Spleen (tissue), 7 donors: ENCODE measurements around the gene RAMP1.

ENCODE experiments used
- CTCF ChIP-seq, 11 experiments: fragments of 200-600 bp in 7 of 11; fragments of 450-650 bp in 4 of 11; sonication (generic) in 4 of 11; IDR thresholded peaks in 8 of 11; conservative IDR thresholded peaks in 3 of 11; 1 replicate in 7 of 11; 2 replicates in 4 of 11; pipeline versions ENCODE4 v1.4.0 to v1.8.0; 2016 to 2021; ENCODE audit warnings: antibody characterized with exemption in 11 of 11, inconsistent platforms in 4 of 11, mild to moderate bottlenecking in 1 of 11
- POLR2A ChIP-seq, 3 donors: fragments of 450-650 bp; IDR thresholded peaks; one replicate each; pipeline ENCODE4 v1.5.1; 2017; ENCODE audit warnings: antibody characterized with exemption in 3 of 3, mild to moderate bottlenecking in 1 of 3
- donor health status: DM: no; HTN: no; CAD: no; lungs with moderate emphysema.
- donor health status: DM: no; HTN: no; CAD: no.
- donor health status: DM: no; HTN: no; CAD: no.

DNA sequence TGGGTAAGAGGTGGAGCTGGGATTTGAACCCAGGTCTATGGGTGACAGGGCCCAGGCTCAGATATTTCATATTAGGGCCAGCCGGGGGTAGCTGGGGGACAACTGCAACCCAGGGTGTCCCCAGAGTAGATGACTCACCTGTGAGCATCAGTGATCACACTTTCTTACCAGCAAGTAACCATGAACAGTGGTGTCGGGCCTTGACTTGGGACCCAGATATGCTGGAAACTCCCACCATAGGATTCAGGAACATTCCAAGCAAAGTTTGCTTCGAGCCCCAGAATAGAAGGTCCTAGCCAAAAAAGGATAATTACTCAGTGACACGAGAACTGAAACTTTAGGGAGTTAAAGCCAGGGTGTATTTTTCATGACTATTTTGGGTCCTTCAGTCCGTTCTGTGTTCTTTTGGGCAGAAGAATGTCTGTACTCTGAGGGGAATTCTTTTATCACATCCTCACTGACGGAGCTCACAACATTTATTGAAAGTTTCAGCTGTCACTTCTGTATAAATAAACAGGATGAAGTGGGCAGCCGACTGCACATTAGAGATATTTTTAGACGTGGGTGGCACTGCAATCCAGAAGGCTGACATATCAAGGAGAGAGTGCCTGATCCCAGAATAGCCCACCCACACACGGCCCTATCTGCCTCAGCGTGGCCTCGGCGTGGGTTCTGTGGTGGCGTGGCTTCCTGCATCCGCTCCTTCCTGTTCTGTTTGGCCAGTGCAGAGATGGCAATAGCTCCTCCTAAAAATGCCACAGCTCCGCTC, 45.6 kb downstream of the RAMP1 start:
- TF ChIP-seq POLR2A (IDR thresholded peaks at IDR 0.05) = no peak
- no peak for TF ChIP-seq CTCF (IDR thresholded peaks at IDR 0.05 in 8 of 11, conservative IDR thresholded peaks at IDR 0.05 in 3 of 11)
